Activated T-cell treated with anti-CD3 and anti-CD28 coated beads, Interleukin-2, amount 50 U/mL, for 4 hours (primary cell): Measurements from ENCODE around the gene SUPT20H. TPM values are rescaled to one million over a fixed set of nuclear protein-coding genes. Genes with fewer than 3 reads are reported as not detected.

Experiments used
- ATAC-seq, 2 donors: fragments of 200-7000 bp; cut with Tn5 transposase; one replicate each; pipeline ENCODE4 v1.10.0; 2021
- DNase-seq: peaks from one replicate; pipeline ENCODE4 v3.0.0-alpha.2; 2020
- H3K27me3 Mint-ChIP-seq: one replicate; pipeline ENCODE4 v1.8.0; 2021; ENCODE audit warnings: low read depth, mixed read lengths
- H3K36me3 Mint-ChIP-seq: one replicate; pipeline ENCODE4 v1.8.0; 2022; ENCODE audit warnings: mixed read lengths; ENCODE audit not compliant: insufficient read depth
- H3K4me1 Mint-ChIP-seq: one replicate; pipeline ENCODE4 v1.8.0; 2021; ENCODE audit warnings: low read depth, mixed read lengths
- H3K4me3 Mint-ChIP-seq: one replicate; pipeline ENCODE4 v1.8.0; 2021; ENCODE audit warnings: mild to moderate bottlenecking, moderate library complexity, mixed read lengths
- H3K9me3 Mint-ChIP-seq: one replicate; pipeline ENCODE4 v1.8.0; 2021; ENCODE audit warnings: mixed read lengths
- total RNA-seq, 3 donors: library from RNA; stranded (reverse); gene quantifications; one replicate each; pipeline ENCODE4 v1.2.1, GENCODE V29; 2021

Gene SUPT20H
- total RNA-seq, 3 donors from 2014 or later: 44.4 to 51.8 (median 45.6) TPM

DNA sequence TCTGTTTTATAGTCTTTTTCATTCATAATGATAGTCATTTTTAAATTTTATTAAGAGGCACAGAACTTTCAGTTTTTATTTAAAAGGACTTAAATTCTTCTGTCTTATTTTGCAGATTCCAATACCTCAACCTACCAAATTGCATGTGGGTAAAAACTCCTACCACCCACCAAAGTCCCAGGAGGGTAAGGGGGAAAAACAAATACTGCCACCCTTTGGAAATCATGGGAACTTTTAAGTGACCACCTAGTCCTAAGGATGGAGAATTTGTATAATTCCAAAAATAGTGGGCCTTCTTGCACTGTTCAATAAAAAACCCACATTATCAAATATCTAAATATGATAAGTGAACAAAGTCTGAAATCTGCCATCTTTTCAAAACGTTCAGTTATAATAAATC, 9.7 kb downstream of the SUPT20H start:
- no peak for ATAC-seq
- Mint-ChIP-seq H3K36me3 (peaks cover 16% of the 10 kb centered on the region), H3K4me1 (peaks cover 34% of the 10 kb centered on the region), H3K9me3 (no peaks in the 10 kb centered on the region), H3K4me3 (no peak overlapping the region), H3K27me3 (no peaks in the 10 kb centered on the region)
- no peak for DNase-seq

DNA sequence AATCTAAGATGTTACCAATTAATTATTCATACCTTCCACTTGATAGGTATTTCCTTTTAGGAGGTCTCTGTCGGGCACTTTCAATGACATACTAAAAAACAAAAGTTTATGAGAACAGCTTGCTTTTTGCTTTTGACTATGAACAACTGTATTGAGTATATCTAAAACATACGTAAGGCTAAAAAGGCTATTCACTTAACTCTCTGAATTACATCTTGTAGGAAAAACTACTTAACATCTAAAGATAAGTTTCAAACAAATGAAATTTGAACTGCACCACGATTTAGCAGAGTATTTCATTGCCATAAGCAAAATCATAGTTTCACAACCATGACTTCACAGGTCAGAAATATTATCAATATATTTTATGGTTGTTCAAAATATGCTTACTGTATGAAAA, 11.6 kb downstream of the SUPT20H start:
- peaks cover 22% of the 10 kb centered on the region for H3K4me1 Mint-ChIP-seq

DNA sequence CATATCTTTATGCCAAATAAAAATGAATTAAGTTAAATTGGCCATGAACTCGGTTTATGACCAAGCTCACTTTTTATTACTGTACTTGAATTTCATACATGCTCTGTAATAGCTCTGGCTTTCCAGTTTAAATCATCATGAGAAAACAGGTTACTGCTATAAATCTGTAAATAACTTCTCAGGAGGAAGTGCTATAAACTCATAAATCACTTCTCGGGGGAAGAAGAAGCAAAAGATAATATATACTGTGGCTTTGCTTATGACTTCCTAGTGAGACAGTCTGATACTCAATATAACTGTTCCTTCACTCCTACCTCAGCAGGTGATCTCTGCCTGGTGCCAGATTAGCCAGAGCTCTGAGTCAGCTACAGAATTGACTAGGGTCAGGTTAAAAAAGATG, 12.5 kb downstream of the SUPT20H start:
- DNase-seq: no peak

More for the DNA sequence above, 11.6 kb downstream of the SUPT20H start:
- ATAC-seq (no peak), DNase-seq (no peak)
- no peaks in the 10 kb centered on the region for H3K9me3 Mint-ChIP-seq
- H3K27me3 Mint-ChIP-seq: no peaks in the 10 kb centered on the region
- H3K4me3 Mint-ChIP-seq: no peak overlapping the region
- H3K36me3 Mint-ChIP-seq: peaks cover 19% of the 10 kb centered on the region

DNA sequence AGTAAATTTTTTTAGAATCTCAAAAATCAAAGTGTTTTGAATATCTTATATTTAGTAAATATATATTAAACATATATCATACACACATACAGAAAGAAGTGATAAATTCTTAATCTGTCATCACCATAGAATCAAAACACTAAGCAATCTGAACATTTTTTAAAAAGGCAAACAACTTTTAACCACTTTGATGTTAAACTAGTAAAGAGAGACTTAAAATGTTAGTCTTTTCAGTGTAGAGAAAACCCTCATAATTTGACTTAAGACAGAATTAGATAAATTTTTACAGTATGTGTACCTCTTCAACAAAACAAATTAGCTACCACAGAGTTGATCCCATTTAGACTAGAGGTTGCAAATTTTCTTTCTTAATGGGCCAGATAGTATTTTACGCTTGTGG, 13.4 kb downstream of the SUPT20H start:
- no peaks in the 10 kb centered on the region for H3K9me3 Mint-ChIP-seq
- peaks cover 5% of the 10 kb centered on the region for H3K4me1 Mint-ChIP-seq
- H3K4me3 Mint-ChIP-seq: no peak overlapping the region
- peaks cover 30% of the 10 kb centered on the region for H3K36me3 Mint-ChIP-seq
- H3K27me3 Mint-ChIP-seq: no peaks in the 10 kb centered on the region
- ATAC-seq (no peak), DNase-seq (no peak)

More for the DNA sequence above, 12.5 kb downstream of the SUPT20H start:
- ATAC-seq: peak in 1 of 2 donors; percentile 28
- Mint-ChIP-seq H3K9me3 (no peaks in the 10 kb centered on the region), H3K4me3 (no peak overlapping the region), H3K27me3 (no peaks in the 10 kb centered on the region), H3K4me1 (peaks cover 14% of the 10 kb centered on the region), H3K36me3 (peaks cover 23% of the 10 kb centered on the region)

DNA sequence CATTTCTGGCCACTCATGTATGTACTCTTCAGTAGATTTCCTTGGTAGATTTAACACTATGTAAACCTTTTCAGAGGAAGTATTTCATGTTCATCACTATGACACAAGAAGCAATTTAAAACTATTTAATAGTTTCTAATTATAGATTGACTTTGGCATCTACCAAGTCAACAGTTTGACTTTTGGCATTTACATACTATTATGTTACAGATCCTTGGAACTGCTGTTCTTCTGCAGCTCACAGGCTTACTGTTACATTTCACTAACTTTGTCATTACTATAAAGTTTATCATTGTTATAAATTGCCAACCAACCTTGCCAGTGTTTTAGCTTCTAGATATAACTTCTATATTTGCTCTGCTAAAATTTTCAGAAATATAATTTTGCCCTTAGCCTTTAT, 18.7 kb downstream of the SUPT20H start:
- Mint-ChIP-seq H3K27me3 (no peaks in the 10 kb centered on the region), H3K36me3 (peaks cover 38% of the 10 kb centered on the region), H3K4me1 (no peaks in the 10 kb centered on the region), H3K4me3 (no peak overlapping the region), H3K9me3 (no peaks in the 10 kb centered on the region)
- ATAC-seq: no peak
- DNase-seq: no peak

DNA sequence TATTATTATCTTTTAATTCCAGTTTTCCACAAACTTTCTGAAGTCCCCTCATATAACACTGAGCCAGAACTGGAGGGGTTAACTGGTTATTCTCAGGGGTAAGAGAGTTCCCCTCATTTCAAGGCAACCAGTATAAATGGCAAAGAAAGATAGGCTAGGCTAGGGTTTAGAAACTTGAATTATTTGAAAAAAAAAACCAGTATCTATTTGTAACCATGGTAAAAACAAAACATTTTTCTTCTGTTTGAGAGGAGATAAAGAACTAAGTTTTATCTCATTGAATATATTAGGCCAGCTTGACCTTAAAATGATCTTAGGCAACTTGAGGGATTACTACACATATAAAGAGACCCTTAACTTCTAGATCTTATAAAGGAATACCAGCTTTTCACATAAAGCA, 19.6 kb downstream of the SUPT20H start:
- H3K27me3 Mint-ChIP-seq: no peaks in the 10 kb centered on the region
- ATAC-seq (no peak), DNase-seq (no peak)
- no peaks in the 10 kb centered on the region for H3K9me3 Mint-ChIP-seq
- H3K36me3 Mint-ChIP-seq: peaks cover 39% of the 10 kb centered on the region
- no peak overlapping the region for H3K4me3 Mint-ChIP-seq
- H3K4me1 Mint-ChIP-seq: no peaks in the 10 kb centered on the region

DNA sequence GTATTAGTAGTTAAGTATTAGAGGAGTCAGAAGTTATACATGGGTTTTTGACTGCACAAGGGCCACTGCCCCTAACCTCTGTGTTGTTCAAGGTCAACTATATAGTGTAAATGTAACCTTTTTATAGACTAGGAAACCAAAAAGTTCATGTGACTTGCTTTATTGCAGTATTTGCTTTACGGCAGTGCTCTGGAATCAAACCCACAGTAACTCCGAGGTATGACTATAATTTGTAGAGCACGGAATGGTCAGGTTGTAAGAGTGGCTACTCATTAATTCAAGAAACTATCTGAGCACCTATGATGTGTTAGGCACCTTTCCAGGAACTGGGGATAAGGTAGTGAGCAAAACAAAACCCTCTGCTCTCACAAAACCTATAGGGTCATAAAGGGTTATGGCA, 22.2 kb downstream of the SUPT20H start:
- H3K36me3 Mint-ChIP-seq: peaks cover 32% of the 10 kb centered on the region
- no peaks in the 10 kb centered on the region for H3K4me1 Mint-ChIP-seq
- DNase-seq (no peak), ATAC-seq (no peak)
- H3K27me3 Mint-ChIP-seq: no peaks in the 10 kb centered on the region
- no peaks in the 10 kb centered on the region for H3K9me3 Mint-ChIP-seq
- no peak overlapping the region for H3K4me3 Mint-ChIP-seq

DNA sequence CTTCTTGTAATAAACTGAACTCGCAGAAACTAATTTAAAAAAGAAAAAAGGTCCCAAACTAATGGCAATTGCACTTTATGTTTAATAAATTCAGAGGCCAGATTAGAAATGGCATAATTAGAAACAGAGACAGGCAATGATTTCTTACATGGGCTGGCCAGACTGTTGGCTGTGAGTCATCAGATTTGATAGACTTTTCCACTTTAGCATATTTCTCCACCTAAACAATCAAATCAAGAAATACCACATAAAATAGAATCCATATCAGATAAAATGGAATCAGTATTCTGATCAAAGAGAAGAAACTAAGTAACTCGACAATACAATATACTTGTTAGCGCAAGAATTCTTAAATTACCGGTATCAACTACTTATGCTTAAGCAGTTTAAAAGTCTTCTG, 29.9 kb downstream of the SUPT20H start:
- peaks cover 15% of the 10 kb centered on the region for H3K36me3 Mint-ChIP-seq
- ATAC-seq: no peak
- no peak for DNase-seq
- no peaks in the 10 kb centered on the region for H3K9me3 Mint-ChIP-seq
- no peaks in the 10 kb centered on the region for H3K4me1 Mint-ChIP-seq
- no peaks in the 10 kb centered on the region for H3K27me3 Mint-ChIP-seq
- H3K4me3 Mint-ChIP-seq: no peak overlapping the region

DNA sequence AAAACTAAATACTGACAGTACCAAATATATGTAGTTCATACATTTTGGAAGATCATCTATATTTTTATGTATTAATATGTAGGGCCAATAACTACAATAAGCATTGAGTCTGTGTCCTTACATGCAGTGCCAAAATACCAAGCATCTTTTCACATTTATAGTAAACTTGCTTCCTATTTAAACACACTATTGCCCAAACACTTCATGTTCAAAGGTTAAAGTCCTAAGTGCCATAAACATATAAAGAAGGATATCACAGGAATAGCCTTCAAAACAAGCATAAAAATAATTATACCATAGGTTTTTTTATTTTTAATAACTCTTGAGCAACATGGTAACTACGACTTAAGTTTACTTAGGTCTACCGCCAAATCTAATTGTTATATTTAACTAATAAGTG, 31.8 kb downstream of the SUPT20H start:
- ATAC-seq: no peak
- no peak for DNase-seq
- H3K9me3 Mint-ChIP-seq: no peaks in the 10 kb centered on the region
- no peaks in the 10 kb centered on the region for H3K27me3 Mint-ChIP-seq
- no peak overlapping the region for H3K4me3 Mint-ChIP-seq
- peaks cover 18% of the 10 kb centered on the region for H3K36me3 Mint-ChIP-seq
- H3K4me1 Mint-ChIP-seq: no peaks in the 10 kb centered on the region

DNA sequence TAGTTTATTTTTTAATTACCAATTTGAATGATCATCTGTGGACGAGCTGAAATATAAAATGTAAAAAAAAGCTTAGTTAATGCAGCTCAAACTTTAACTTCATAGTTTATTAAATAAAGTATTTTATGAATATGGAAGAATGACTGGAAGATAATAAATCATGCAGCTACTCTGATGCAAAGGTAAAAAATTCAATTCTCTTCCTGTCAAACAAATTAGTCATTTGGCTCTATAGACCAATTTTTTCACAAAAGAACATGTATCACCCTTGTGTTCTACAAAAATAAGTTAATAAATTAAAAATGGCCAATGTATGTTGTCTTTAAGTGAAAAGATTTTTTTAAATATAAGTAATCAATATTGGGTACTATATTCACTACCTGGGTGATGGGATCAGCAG, 32.7 kb downstream of the SUPT20H start:
- no peaks in the 10 kb centered on the region for H3K27me3 Mint-ChIP-seq
- H3K36me3 Mint-ChIP-seq: peaks cover 19% of the 10 kb centered on the region
- ATAC-seq (no peak), DNase-seq (no peak)
- no peak overlapping the region for H3K4me3 Mint-ChIP-seq
- H3K4me1 Mint-ChIP-seq: no peaks in the 10 kb centered on the region
- H3K9me3 Mint-ChIP-seq: no peaks in the 10 kb centered on the region

DNA sequence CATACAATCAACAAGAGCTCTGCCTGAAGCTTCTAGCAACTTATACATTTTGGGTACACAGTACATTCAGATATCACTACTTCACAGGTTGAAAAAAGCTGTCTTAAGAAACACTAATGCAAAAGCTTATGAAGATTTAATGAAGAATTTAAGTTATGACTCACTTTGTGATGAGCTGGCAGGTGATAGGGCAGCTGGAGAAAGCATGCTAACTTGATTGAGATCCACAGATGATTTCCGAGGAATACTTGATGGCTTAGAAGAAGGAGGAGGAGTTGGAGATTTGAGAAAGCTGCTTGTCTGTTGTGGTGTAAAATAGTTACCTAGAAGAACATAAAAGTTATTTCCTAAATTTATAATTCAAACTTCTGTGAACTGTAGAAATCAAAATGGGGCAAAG, 35.6 kb downstream of the SUPT20H start:
- Mint-ChIP-seq H3K4me1 (no peaks in the 10 kb centered on the region), H3K36me3 (peaks cover 17% of the 10 kb centered on the region), H3K9me3 (no peaks in the 10 kb centered on the region), H3K4me3 (no peak overlapping the region), H3K27me3 (no peaks in the 10 kb centered on the region)
- ATAC-seq (no peak), DNase-seq (no peak)

DNA sequence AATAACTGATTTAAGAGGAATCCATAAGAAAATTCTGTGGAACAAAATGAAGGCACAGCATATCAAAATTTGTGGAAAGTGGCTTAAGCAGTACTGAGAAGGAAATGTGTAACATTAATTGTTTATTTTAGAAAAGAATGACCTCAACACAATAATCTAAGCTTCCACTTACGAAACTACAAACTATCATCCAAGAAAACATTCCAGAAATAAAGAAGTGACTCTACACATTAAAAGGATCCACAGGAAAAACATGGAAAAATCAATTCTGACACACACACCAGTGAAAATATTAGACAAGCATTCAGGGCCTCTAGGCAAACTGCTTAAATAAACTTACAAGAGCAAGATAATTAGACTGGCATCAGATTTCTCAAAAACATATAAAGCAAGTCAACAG, 44.9 kb downstream of the SUPT20H start:
- H3K4me1 Mint-ChIP-seq: peaks cover 2% of the 10 kb centered on the region
- H3K9me3 Mint-ChIP-seq: no peaks in the 10 kb centered on the region
- H3K27me3 Mint-ChIP-seq: no peaks in the 10 kb centered on the region
- H3K36me3 Mint-ChIP-seq: peaks cover 55% of the 10 kb centered on the region
- H3K4me3 Mint-ChIP-seq: no peak overlapping the region
- ATAC-seq (no peak), DNase-seq (no peak)

DNA sequence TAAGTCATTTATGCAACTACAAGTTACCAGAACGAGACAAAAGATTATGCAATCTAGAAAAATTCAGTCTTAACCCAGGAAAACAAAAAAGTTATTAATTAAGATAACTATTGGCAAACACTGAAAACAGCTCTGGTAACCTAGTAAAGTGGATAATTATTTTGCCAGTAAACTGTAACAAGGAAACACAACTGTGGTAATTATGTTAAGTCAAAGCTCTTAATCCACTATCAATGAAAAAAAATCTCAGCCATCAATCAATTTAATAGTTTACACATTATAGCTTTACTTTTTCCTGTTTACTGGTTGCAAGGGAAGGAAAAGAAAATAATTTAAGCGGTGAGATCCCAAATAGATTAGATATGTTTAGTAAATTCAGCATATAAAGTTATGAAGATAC, 47.7 kb downstream of the SUPT20H start:
- ATAC-seq (no peak), DNase-seq (no peak)
- H3K9me3 Mint-ChIP-seq: no peaks in the 10 kb centered on the region
- no peaks in the 10 kb centered on the region for H3K27me3 Mint-ChIP-seq
- no peak overlapping the region for H3K4me3 Mint-ChIP-seq
- peaks cover 59% of the 10 kb centered on the region for H3K36me3 Mint-ChIP-seq
- H3K4me1 Mint-ChIP-seq: peaks cover 7% of the 10 kb centered on the region

DNA sequence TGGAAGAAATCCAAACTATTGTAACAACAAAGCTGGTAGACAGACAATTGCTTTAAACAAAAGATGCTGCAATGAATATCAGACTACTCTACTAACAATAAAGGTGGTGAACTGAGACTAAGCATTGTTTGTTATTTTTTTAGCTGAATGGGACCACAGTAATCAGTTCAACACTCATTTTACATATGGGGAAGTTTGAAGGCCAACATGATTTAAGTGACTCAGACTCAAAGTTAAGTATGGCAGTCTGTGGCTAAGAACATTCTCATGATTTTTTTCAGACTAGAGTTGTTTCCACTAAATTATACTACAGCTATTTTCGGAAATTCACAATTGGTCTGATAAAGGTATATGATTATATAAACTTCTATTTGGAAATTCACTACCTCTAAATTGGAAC, 48.5 kb downstream of the SUPT20H start:
- Mint-ChIP-seq H3K4me1 (peaks cover 7% of the 10 kb centered on the region), H3K4me3 (no peak overlapping the region), H3K9me3 (no peaks in the 10 kb centered on the region), H3K36me3 (peaks cover 56% of the 10 kb centered on the region), H3K27me3 (no peaks in the 10 kb centered on the region)
- ATAC-seq (no peak), DNase-seq (no peak)

DNA sequence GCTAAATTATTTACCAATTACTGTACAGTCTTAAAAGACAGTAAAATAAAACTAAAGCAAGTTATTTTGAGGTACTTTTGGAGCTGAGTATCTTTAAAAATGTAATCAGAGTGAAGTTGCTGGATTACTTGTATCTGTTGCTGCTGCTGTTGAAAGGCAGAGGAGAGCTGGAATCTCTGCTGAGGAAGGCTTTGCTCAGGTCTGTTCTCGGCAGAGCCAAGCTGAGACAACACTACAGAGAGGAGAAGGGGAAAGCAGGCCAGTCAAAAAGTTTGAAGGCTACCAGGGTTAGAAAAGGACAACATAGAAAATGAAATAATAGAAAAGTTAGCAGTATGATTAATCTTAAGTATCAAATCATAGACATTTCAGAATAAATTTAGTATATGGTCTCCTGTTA, 49.1 kb downstream of the SUPT20H start:
- Mint-ChIP-seq H3K9me3 (no peaks in the 10 kb centered on the region), H3K27me3 (no peaks in the 10 kb centered on the region), H3K4me1 (peaks cover 7% of the 10 kb centered on the region), H3K4me3 (no peak overlapping the region), H3K36me3 (peaks cover 52% of the 10 kb centered on the region)
- DNase-seq: no peak
- ATAC-seq: no peak

DNA sequence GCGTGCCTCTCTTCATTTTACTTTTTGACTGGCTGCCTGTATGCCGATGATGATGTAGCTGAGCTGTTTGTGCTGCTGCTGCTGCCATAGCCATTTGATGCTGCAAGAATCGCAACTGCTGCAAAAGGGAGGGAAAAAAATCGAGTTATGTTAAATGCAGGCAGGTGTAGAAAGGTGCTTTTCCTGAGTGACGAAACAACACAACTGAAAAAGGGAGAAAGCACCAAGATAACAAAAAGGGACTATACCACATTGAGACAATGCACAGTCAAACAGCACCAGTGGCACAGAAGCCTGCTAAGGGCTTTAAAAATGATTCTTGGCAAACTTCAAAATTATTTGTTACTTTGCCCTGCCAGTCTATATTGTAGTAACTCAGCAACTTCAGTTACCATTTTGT, 49.8 kb downstream of the SUPT20H start:
- Mint-ChIP-seq H3K4me1 (peaks cover 7% of the 10 kb centered on the region), H3K4me3 (no peak overlapping the region), H3K9me3 (no peaks in the 10 kb centered on the region), H3K27me3 (no peaks in the 10 kb centered on the region), H3K36me3 (peaks cover 49% of the 10 kb centered on the region)
- ATAC-seq (no peak), DNase-seq (no peak)
